IMR-90 (cell line): ENCODE results near the gene ABCB9.

Source experiments
- BHLHE40 ChIP-seq: fragments of 150-350 bp; IDR thresholded peaks from 2 replicates; pipeline ENCODE4 v1.6.1; 2016; ENCODE audit warnings: mild to moderate bottlenecking, low read depth, low read length
- CEBPB ChIP-seq: IDR thresholded peaks from 2 replicates; pipeline ENCODE4 v1.6.1; 2012; ENCODE audit warnings: low read depth, low read length, improper control_type of control experiment
- CHD1 ChIP-seq: IDR thresholded peaks from 2 replicates; pipeline ENCODE4 v1.6.1; 2012; ENCODE audit warnings: low read depth, low read length, improper control_type of control experiment
- FOS ChIP-seq: fragments of 150-350 bp; IDR thresholded peaks from 2 replicates; pipeline ENCODE4 v1.6.1; 2016; ENCODE audit warnings: low read depth, low read length
- MAFK ChIP-seq: IDR thresholded peaks from 2 replicates; pipeline ENCODE4 v1.6.1; 2012; ENCODE audit warnings: low read depth, low read length, improper control_type of control experiment
- MXI1 ChIP-seq: IDR thresholded peaks from 2 replicates; pipeline ENCODE4 v1.6.1; 2012; ENCODE audit warnings: low read depth, mild to moderate bottlenecking, low read length, moderate library complexity, borderline replicate concordance
- POLR2A ChIP-seq: IDR thresholded peaks from 2 replicates; pipeline ENCODE4 v1.6.1; 2012; ENCODE audit warnings: mild to moderate bottlenecking, low read depth, low read length
- RFX5 ChIP-seq: IDR thresholded peaks from 2 replicates; pipeline ENCODE4 v1.8.0; 2012; ENCODE audit warnings: low read depth, mild to moderate bottlenecking, low read length, moderate library complexity
- TF ChIP-seq, protein P1 (sequence below): conservative IDR thresholded peaks from 2 replicates; pipeline ENCODE4 v1.5.1; 2012; ENCODE audit warnings: mild to moderate bottlenecking, low read depth, low read length, improper control_type of control experiment
- TF ChIP-seq, protein P2 (sequence below): fragments of 150-350 bp; IDR thresholded peaks from 2 replicates; pipeline ENCODE4 v1.6.1; 2017; ENCODE audit warnings: mild to moderate bottlenecking, antibody characterized with exemption, low read length, low read depth

DNA sequence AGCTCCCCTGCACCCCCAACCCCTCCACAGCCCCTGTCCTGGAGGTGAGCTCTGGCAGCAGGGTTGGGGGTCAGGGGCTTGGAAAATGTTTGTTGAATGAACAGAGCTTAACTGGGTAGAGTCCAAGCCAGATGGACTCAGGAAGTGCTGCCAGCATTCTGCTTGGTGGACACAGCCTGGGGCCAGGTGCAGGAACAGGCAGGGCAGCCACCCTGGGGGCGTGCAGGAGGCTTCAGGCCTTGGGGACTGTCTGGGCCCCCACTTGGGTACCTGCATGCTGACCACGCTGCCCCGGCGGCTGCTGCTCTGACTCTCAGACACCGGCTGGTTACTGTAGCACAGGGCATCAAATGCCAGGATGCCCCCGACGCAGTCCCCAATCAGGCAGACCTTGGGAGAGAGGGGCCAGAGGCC lies 29.9 kb upstream of the ABCB9 start:
- TF ChIP-seq, protein P1, sequence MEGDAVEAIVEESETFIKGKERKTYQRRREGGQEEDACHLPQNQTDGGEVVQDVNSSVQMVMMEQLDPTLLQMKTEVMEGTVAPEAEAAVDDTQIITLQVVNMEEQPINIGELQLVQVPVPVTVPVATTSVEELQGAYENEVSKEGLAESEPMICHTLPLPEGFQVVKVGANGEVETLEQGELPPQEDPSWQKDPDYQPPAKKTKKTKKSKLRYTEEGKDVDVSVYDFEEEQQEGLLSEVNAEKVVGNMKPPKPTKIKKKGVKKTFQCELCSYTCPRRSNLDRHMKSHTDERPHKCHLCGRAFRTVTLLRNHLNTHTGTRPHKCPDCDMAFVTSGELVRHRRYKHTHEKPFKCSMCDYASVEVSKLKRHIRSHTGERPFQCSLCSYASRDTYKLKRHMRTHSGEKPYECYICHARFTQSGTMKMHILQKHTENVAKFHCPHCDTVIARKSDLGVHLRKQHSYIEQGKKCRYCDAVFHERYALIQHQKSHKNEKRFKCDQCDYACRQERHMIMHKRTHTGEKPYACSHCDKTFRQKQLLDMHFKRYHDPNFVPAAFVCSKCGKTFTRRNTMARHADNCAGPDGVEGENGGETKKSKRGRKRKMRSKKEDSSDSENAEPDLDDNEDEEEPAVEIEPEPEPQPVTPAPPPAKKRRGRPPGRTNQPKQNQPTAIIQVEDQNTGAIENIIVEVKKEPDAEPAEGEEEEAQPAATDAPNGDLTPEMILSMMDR: no peak
- TF ChIP-seq POLR2A (no peak), RFX5 (no peak), BHLHE40 (no peak), CEBPB (no peak), FOS (no peak), MAFK (no peak), MXI1 (no peak), CHD1 (no peak)
- TF ChIP-seq, protein P2, sequence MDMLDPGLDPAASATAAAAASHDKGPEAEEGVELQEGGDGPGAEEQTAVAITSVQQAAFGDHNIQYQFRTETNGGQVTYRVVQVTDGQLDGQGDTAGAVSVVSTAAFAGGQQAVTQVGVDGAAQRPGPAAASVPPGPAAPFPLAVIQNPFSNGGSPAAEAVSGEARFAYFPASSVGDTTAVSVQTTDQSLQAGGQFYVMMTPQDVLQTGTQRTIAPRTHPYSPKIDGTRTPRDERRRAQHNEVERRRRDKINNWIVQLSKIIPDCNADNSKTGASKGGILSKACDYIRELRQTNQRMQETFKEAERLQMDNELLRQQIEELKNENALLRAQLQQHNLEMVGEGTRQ: no peak
